IPS-20b (cell line): ENCODE results near the gene NCOA1.

Experiments used
- H3K27ac ChIP-seq: one replicate; pipeline ENCODE4 v1.5.1; 2013; ENCODE audit warnings: low read length
- H3K27me3 ChIP-seq: 2 replicates; pipeline ENCODE4 v1.6.1; 2013; ENCODE audit warnings: mild to moderate bottlenecking, low read length, inconsistent platforms; ENCODE audit not compliant: insufficient read depth
- H3K36me3 ChIP-seq: 2 replicates; pipeline ENCODE4 v1.6.1; 2013; ENCODE audit warnings: low read depth, mild to moderate bottlenecking, inconsistent platforms, low read length, moderate library complexity; ENCODE audit not compliant: insufficient read depth
- H3K4me1 ChIP-seq: 2 replicates; pipeline ENCODE4 v1.6.1; 2013; ENCODE audit warnings: mild to moderate bottlenecking, control low read depth, inconsistent platforms, low read length, moderate library complexity; ENCODE audit not compliant: insufficient read depth
- H3K4me3 ChIP-seq: 2 replicates; pipeline ENCODE4 v1.5.1; 2013; ENCODE audit warnings: mild to moderate bottlenecking, low read length, inconsistent platforms
- H3K9ac ChIP-seq: 2 replicates; pipeline ENCODE4 v1.6.1; 2013; ENCODE audit warnings: low read depth, mild to moderate bottlenecking, inconsistent platforms, low read length, moderate library complexity
- H3K9me3 ChIP-seq: 2 replicates; pipeline ENCODE4 v1.6.1; 2013; ENCODE audit warnings: mild to moderate bottlenecking, low read depth, low read length, inconsistent platforms; ENCODE audit not compliant: insufficient read depth

The NCOA1 gene

GRCh38 chr2:24490690-24491541 is at the start of gene NCOA1:
Gene NCOA1, plus strand, starts transcription at chr2:24491254. Its CDS starts 167,424 bp downstream, at chr2:24658678.
- H3K4me3 ChIP-seq: peak within 1 kb of the TSS; percentile 83
- peak within 1 kb of the TSS; percentile 71; the same call in 1 of the 2 replicates for H3K9ac ChIP-seq
- peaks cover 16% of the 10 kb centered on the region for H3K4me1 ChIP-seq
- H3K36me3 ChIP-seq: no peaks in the 10 kb centered on the region
- H3K9me3 ChIP-seq: no peaks in the 10 kb centered on the region
- peaks cover 39% of the 10 kb centered on the region for H3K27me3 ChIP-seq
- no peak within 1 kb of the TSS for H3K27ac ChIP-seq

DNA sequence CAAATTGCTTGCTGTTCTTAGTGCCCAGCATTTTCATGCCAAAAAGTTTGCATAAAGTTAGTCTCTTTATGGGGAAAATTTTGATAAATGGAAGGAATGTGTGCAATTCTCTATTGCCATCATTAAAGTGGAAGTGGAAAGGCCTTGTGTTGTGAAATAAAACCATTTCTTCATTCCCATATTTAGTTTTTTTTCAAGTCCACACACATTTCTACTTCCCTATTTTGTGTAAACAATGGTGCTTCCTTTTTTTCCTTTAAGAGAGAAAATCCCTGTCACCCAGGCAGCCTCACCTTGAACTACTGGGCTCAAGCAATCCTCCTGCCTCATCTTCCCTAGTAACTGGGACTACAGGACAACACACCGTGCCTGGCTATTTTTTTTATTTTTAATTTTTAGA is 42.3 kb upstream of the NCOA1 start:
- Histone ChIP-seq H3K27ac (no peak overlapping the region), H3K9ac (no peak overlapping the region), H3K36me3 (no peaks in the 10 kb centered on the region), H3K4me3 (no peak overlapping the region), H3K4me1 (no peaks in the 10 kb centered on the region), H3K9me3 (peaks cover 13% of the 10 kb centered on the region), H3K27me3 (no peaks in the 10 kb centered on the region)

DNA sequence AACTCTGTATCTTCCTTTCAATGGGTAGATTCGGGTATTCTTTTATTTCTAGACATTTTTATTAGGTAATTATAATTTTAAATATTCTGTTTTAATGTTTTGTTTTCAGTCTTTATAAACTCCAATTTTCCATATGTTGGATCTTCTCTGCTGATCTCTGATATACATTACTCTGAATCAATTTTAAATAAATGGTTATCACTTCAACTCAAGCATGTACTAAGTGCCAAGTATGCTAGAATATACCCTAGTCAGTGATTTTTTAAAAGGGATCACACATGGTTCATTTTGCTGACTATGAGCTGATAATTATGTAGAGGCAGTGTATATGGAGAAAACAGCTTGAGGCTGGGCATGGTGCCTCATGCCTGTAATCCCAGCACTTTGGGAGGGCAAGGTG is 41.7 kb upstream of the NCOA1 start:
- Histone ChIP-seq H3K4me1 (no peaks in the 10 kb centered on the region), H3K9ac (no peak overlapping the region), H3K9me3 (peaks cover 13% of the 10 kb centered on the region), H3K4me3 (no peak overlapping the region), H3K36me3 (no peaks in the 10 kb centered on the region), H3K27ac (no peak overlapping the region), H3K27me3 (no peaks in the 10 kb centered on the region)

- Histone ChIP-seq H3K9me3 (peaks cover 13% of the 10 kb centered on the region), H3K27me3 (peaks cover 6% of the 10 kb centered on the region; the same call in 1 of the 2 replicates), H3K4me3 (no peak overlapping the region), H3K4me1 (no peaks in the 10 kb centered on the region), H3K9ac (no peak overlapping the region), H3K27ac (no peak overlapping the region), H3K36me3 (no peaks in the 10 kb centered on the region)
Measured at GRCh38 chr2:24451805-24452501, 39.1 kb upstream of the NCOA1 start.

DNA sequence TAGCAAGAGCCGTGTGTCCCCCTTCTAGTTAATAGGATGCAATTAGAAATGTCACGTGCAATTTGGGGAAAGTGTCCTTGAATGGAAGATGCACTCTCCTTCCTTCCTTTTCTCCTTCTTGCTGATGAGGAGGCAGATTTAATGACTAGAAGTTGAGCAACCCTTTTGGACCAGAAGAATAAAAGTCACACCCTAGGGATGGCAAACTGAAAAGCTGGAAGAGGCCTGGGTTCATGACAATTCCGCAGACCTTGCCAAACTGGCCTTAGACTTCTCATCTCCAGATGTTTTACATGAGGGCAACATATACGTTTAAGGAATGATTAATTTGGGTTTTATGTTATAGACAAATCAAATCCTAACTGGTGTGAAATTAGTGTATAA is 38.6 kb upstream of the NCOA1 start:
- H3K9me3 ChIP-seq: peaks cover 13% of the 10 kb centered on the region
- no peak overlapping the region for H3K4me3 ChIP-seq
- no peaks in the 10 kb centered on the region for H3K4me1 ChIP-seq
- no peak overlapping the region for H3K9ac ChIP-seq
- H3K27ac ChIP-seq: no peak overlapping the region
- H3K36me3 ChIP-seq: no peaks in the 10 kb centered on the region
- peaks cover 10% of the 10 kb centered on the region; the same call in 1 of the 2 replicates for H3K27me3 ChIP-seq

GRCh38 chr2:24453379-24454073 is 37.5 kb upstream of the NCOA1 start:
- H3K9ac ChIP-seq: no peak overlapping the region
- no peak overlapping the region for H3K27ac ChIP-seq
- H3K9me3 ChIP-seq: peaks cover 10% of the 10 kb centered on the region
- H3K4me3 ChIP-seq: no peak overlapping the region
- peaks cover 18% of the 10 kb centered on the region for H3K27me3 ChIP-seq
- H3K4me1 ChIP-seq: no peaks in the 10 kb centered on the region
- H3K36me3 ChIP-seq: no peaks in the 10 kb centered on the region

GRCh38 chr2:24454294-24454693 is 36.8 kb upstream of the NCOA1 start:
- no peaks in the 10 kb centered on the region for H3K4me1 ChIP-seq
- H3K4me3 ChIP-seq: no peak overlapping the region
- no peak overlapping the region for H3K27ac ChIP-seq

GRCh38 chr2:24456599-24457556 is 34.2 kb upstream of the NCOA1 start:
- Histone ChIP-seq H3K36me3 (no peaks in the 10 kb centered on the region), H3K9me3 (no peaks in the 10 kb centered on the region), H3K4me3 (no peak overlapping the region), H3K4me1 (0 out of 2 replicates have a peak, but pooled peaks cover 6% of the 10 kb centered on the region), H3K27me3 (peaks cover 18% of the 10 kb centered on the region), H3K9ac (no peak overlapping the region), H3K27ac (no peak overlapping the region)

More at GRCh38 chr2:24454294-24454693, 36.8 kb upstream of the NCOA1 start:
- no peak overlapping the region for H3K9ac ChIP-seq
- H3K36me3 ChIP-seq: no peaks in the 10 kb centered on the region
- H3K27me3 ChIP-seq: peaks cover 18% of the 10 kb centered on the region
- peaks cover 5% of the 10 kb centered on the region for H3K9me3 ChIP-seq

- 0 out of 2 replicates have a peak, but pooled peaks cover 7% of the 10 kb centered on the region for H3K4me1 ChIP-seq
- H3K27me3 ChIP-seq: peaks cover 18% of the 10 kb centered on the region
- H3K9ac ChIP-seq: no peak overlapping the region
- no peaks in the 10 kb centered on the region for H3K9me3 ChIP-seq
- no peak overlapping the region for H3K4me3 ChIP-seq
- H3K27ac ChIP-seq: no peak overlapping the region
- H3K36me3 ChIP-seq: no peaks in the 10 kb centered on the region
Measured at GRCh38 chr2:24457696-24458386, 33.2 kb upstream of the NCOA1 start.

DNA sequence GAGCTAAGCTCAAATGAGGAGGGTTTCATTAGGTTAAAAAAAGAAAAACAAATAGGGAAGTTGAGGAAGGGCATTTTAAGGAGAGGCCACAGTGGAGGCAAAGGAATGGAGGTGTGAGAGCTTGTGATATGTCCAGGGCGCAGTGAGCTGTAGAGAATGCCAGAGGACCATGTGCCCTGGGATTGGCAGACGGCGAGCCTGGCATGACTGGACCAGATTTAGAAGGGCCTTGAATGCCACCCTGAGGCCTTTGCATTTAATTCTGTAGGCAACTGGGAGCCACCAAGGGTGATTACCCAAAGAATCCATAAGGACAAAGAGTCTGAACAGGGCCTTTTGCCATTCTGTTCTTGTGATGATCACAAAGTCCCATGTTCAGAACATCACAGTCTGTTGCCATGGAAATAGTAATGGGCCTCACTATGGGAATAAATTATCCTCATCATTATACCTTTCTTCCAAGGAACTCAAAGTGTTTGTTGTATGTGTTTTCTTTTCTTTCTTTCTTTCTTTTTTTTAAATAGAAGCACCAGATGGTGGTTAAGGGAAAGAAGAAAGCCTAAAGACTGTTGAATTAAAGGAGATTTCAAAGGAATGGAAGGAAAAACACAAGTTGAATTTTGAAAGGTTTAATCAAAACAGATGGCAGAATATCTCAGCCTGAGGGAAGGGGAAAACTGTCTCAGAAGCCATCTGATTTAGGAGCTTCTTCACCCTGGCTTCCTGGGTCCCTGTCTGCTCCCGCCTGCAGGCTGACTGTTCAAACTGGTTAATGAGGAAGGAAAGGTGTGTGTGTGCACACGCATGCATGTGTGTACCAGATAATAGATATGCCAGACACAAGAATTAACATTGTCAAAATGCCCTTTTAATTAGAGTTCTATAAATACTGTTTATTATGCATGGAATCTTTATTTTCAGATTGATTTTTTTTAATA is 31.6 kb upstream of the NCOA1 start:
- H3K4me3 ChIP-seq: no peak overlapping the region
- no peaks in the 10 kb centered on the region for H3K9me3 ChIP-seq
- H3K27me3 ChIP-seq: peaks cover 18% of the 10 kb centered on the region
- no peaks in the 10 kb centered on the region for H3K36me3 ChIP-seq
- no peak overlapping the region for H3K27ac ChIP-seq
- 0 out of 2 replicates have a peak, but pooled peaks cover 7% of the 10 kb centered on the region for H3K4me1 ChIP-seq
- no peak overlapping the region for H3K9ac ChIP-seq
